Stimulated activated CD8-positive, alpha-beta memory T cell treated with anti-CD3 and anti-CD28 coated beads, Interleukin-12 subunit alpha, Interleukin-12 subunit beta, amount 100 ng/mL, for 1 hour (primary cell): ENCODE measurements around the gene ANKMY1.
"Not testable (repeated sequence)": the region's sequence is repeated elsewhere in the genome, so short reads cannot be mapped to it uniquely, and the experiment has no call there.

ENCODE experiments used
- DNase-seq: peaks from one replicate; pipeline ENCODE4 v3.0.0-alpha.2; 2020; ENCODE audit warnings: low read depth

ANKMY1 gene

GRCh38 chr2:240568678-240569522 is 11.1 kb upstream of the ANKMY1 start:
- peak; percentile 30 for DNase-seq

GRCh38 chr2:240567872-240568677 is 10.3 kb upstream of the ANKMY1 start, which contains the start of gene RNPEPL1:
Gene RNPEPL1, plus strand, starts transcription at chr2:240568484. Its CDS starts 103 bp downstream, at chr2:240568587.
- no peak for DNase-seq

- no peak for DNase-seq
Measured at GRCh38 chr2:240567137-240567871, 9.5 kb upstream of the ANKMY1 start.

GRCh38 chr2:240566203-240567136 is 8.7 kb upstream of the ANKMY1 start:
- DNase-seq, result peak; percentile 87

- peak; percentile 88 for DNase-seq
Measured at GRCh38 chr2:240565333-240566202, 7.8 kb upstream of the ANKMY1 start.

- DNase-seq, result no peak
Measured at GRCh38 chr2:240564561-240565332, 7.0 kb upstream of the ANKMY1 start.

- DNase-seq, result no peak
Measured at GRCh38 chr2:240563951-240564560, 6.3 kb upstream of the ANKMY1 start.

GRCh38 chr2:240563231-240563630 is 5.4 kb upstream of the ANKMY1 start:
- not testable (repeated sequence) for DNase-seq

GRCh38 chr2:240561325-240561971 is 3.7 kb upstream of the ANKMY1 start:
- no peak for DNase-seq

- DNase-seq, result peak; percentile 100
Measured at GRCh38 chr2:240560480-240561324, 2.9 kb upstream of the ANKMY1 start.

GRCh38 chr2:240560084-240560479 is 2.3 kb upstream of the ANKMY1 start, which contains the start of gene DUSP28:
Gene DUSP28, plus strand, starts transcription at chr2:240560357. Its CDS starts 328 bp downstream, at chr2:240560685.
- DNase-seq, result peak; percentile 72

GRCh38 chr2:240559286-240559685 is 1.5 kb upstream of the ANKMY1 start:
- no peak for DNase-seq

- DNase-seq, result no peak
Measured at GRCh38 chr2:240558236-240558761, 511 bp upstream of the ANKMY1 start.

GRCh38 chr2:240557101-240557751 is 562 bp downstream of the ANKMY1 start:
- no peak for DNase-seq

- DNase-seq, result peak; percentile 48
Measured at GRCh38 chr2:240556553-240557100, 1.2 kb downstream of the ANKMY1 start.
